HepG2 (cell line): ENCODE measurements around the gene ING5. TPM values are rescaled to one million over a fixed set of nuclear protein-coding genes. Genes with fewer than 3 reads are reported as not detected.

Experiments
- ESRRA ChIP-seq: sonication (generic); formaldehyde crosslinking; IDR thresholded peaks from 2 replicates; pipeline ENCODE4 v1.5.1; 2020; ENCODE audit warnings: mild to moderate bottlenecking, low read depth, missing genetic modification reagents
- JARID2 ChIP-seq: sonication (generic); formaldehyde crosslinking; IDR thresholded peaks from 2 replicates; pipeline ENCODE4 v1.8.1; 2023; ENCODE audit warnings: missing genetic modification reagents, inconsistent platforms; ENCODE audit not compliant: insufficient replicate concordance
- KLF9 ChIP-seq: IDR thresholded peaks from 2 replicates; pipeline ENCODE4 v1.6.1; 2016; ENCODE audit warnings: low read depth
- KMT2A ChIP-seq: sonication (generic); formaldehyde crosslinking; IDR thresholded peaks from 2 replicates; pipeline ENCODE4 v1.4.0; 2020; ENCODE audit warnings: missing genetic modification reagents
- MAFG ChIP-seq: sonication (generic); formaldehyde crosslinking; IDR thresholded peaks from 2 replicates; pipeline ENCODE4 v1.5.1; 2020; ENCODE audit warnings: mild to moderate bottlenecking, missing genetic modification reagents
- MZF1 ChIP-seq: sonication (generic); formaldehyde crosslinking; IDR thresholded peaks from 2 replicates; pipeline ENCODE4 v1.8.1; 2023; ENCODE audit warnings: mild to moderate bottlenecking, missing genetic modification reagents, borderline replicate concordance
- RXRA ChIP-seq: sonication (generic); formaldehyde crosslinking; IDR thresholded peaks from 2 replicates; pipeline ENCODE4 v1.5.1; 2020; ENCODE audit warnings: missing genetic modification reagents
- TOE1 ChIP-seq: sonication (generic); formaldehyde crosslinking; IDR thresholded peaks from 2 replicates; pipeline ENCODE4 v1.4.0; 2020; ENCODE audit warnings: mild to moderate bottlenecking, missing genetic modification reagents
- ZBTB40 ChIP-seq, 2 experiments: fragments of 450-650 bp in 1 of 2; sonication (generic) in 1 of 2; formaldehyde crosslinking in 1 of 2; IDR thresholded peaks; 2 replicates each; pipeline versions ENCODE4 v1.6.1 to v1.8.0; 2016 to 2022; ENCODE audit warnings: antibody characterized with exemption in 1 of 2, mild to moderate bottlenecking in 1 of 2, missing genetic modification reagents in 1 of 2
- ZNF20 ChIP-seq: sonication (generic); formaldehyde crosslinking; IDR thresholded peaks from 2 replicates; pipeline ENCODE4 v1.4.0; 2020; ENCODE audit warnings: mild to moderate bottlenecking, moderate library complexity, missing genetic modification reagents
- ZNF335 ChIP-seq: sonication (generic); formaldehyde crosslinking; IDR thresholded peaks from 2 replicates; pipeline ENCODE4 v1.4.0; 2020; ENCODE audit warnings: missing genetic modification reagents
- ZNF558 ChIP-seq: sonication (generic); formaldehyde crosslinking; IDR thresholded peaks from 2 replicates; pipeline ENCODE4 v1.9.0; 2022; ENCODE audit warnings: mild to moderate bottlenecking, missing genetic modification reagents, borderline replicate concordance
- polyA plus RNA-seq, 8 experiments: library from polyadenylated mRNA; depleted of rRNA in 3 of 8; stranded (reverse) in 7 of 8; unstranded in 1 of 8; fragments of >200 nt; fragmentation: Illumina TruSeq in 4 of 8; extraction: Trizol in 4 of 8; gene quantifications; 2 replicates each; pipeline versions ENCODE4 v1.2.1 to v1.2.3, GENCODE V29; 2011 to 2016; ENCODE audit warnings: low read depth in 4 of 8, missing spikeins in 1 of 8, mixed read lengths in 1 of 8; ENCODE audit not compliant: insufficient read depth in 1 of 8
- total RNA-seq, 5 experiments: library from RNA; depleted of rRNA; stranded (reverse); fragments of >200 nt; fragmentation: Illumina TruSeq; extraction: Trizol; gene quantifications; 2 replicates each; pipeline ENCODE4 v1.2.3, GENCODE V29; 2016; ENCODE audit warnings: low read depth in 1 of 5
- TF ChIP-seq, protein P1 (sequence below): sonication (generic); formaldehyde crosslinking; IDR thresholded peaks from 2 replicates; pipeline ENCODE4 v1.5.0; 2020; ENCODE audit warnings: mild to moderate bottlenecking, missing genetic modification reagents
- TF ChIP-seq, protein P2 (sequence below): sonication (generic); formaldehyde crosslinking; IDR thresholded peaks from 2 replicates; pipeline ENCODE4 v1.5.1; 2020; ENCODE audit warnings: missing genetic modification reagents, mild to moderate bottlenecking, borderline replicate concordance
- TF ChIP-seq, protein P3 (sequence below): sonication (generic); formaldehyde crosslinking; IDR thresholded peaks from 2 replicates; pipeline ENCODE4 v1.8.1; 2023; ENCODE audit warnings: mild to moderate bottlenecking, moderate library complexity, missing genetic modification reagents

The ING5 gene
- total and polyA plus RNA-seq, 2 of the 13 experiments (the other 11 are each of a cell fraction or from before 2014, with no cell fraction given), result 61.9 to 71.9 TPM

DNA sequence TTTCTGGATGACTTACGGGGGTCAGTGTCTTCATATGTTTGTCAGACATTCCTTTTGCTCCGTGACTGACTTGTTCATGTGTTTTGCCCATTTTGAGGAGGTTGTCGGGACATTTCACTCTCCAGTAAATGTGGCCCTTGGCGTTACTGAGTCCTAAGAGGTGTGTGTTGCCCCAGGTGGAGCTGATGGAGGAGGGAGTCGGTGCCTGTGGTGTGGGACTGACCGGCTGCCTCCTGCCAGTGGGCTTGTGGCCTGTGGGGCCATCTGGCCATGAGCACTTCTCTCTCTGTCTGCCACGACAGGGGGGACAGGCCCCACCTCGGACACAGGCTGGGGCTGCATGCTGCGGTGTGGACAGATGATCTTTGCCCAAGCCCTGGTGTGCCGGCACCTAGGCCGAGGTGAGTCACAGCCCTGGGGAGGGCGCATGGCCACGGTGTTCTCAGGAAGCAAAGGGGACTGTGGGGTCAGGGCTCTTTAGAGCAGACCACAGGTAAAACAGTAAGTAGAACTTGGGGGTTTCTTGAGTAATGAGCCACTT, 48.6 kb upstream of the ING5 start (continued):
- TF ChIP-seq ZBTB40 (IDR thresholded peaks at IDR 0.05), result no peak
- TF ChIP-seq ZBTB40 (CRISPR knock-in tag; IDR thresholded peaks at IDR 0.05), result peak; percentile 76
- no peak for TF ChIP-seq ZNF20
- TF ChIP-seq, protein P1, sequence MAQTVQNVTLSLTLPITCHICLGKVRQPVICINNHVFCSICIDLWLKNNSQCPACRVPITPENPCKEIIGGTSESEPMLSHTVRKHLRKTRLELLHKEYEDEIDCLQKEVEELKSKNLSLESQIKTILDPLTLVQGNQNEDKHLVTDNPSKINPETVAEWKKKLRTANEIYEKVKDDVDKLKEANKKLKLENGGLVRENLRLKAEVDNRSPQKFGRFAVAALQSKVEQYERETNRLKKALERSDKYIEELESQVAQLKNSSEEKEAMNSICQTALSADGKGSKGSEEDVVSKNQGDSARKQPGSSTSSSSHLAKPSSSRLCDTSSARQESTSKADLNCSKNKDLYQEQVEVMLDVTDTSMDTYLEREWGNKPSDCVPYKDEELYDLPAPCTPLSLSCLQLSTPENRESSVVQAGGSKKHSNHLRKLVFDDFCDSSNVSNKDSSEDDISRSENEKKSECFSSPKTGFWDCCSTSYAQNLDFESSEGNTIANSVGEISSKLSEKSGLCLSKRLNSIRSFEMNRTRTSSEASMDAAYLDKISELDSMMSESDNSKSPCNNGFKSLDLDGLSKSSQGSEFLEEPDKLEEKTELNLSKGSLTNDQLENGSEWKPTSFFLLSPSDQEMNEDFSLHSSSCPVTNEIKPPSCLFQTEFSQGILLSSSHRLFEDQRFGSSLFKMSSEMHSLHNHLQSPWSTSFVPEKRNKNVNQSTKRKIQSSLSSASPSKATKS (CRISPR knock-in tag), result no peak
- no peak for TF ChIP-seq KLF9
- peak; percentile 93 for TF ChIP-seq RXRA (CRISPR knock-in tag)
- no peak for TF ChIP-seq ZNF558 (CRISPR knock-in tag)
- 0 out of 2 replicates have a peak, but pooled peaks have one; percentile 80 for TF ChIP-seq ESRRA (CRISPR knock-in tag)
- no peak for TF ChIP-seq JARID2
- TF ChIP-seq, protein P2, sequence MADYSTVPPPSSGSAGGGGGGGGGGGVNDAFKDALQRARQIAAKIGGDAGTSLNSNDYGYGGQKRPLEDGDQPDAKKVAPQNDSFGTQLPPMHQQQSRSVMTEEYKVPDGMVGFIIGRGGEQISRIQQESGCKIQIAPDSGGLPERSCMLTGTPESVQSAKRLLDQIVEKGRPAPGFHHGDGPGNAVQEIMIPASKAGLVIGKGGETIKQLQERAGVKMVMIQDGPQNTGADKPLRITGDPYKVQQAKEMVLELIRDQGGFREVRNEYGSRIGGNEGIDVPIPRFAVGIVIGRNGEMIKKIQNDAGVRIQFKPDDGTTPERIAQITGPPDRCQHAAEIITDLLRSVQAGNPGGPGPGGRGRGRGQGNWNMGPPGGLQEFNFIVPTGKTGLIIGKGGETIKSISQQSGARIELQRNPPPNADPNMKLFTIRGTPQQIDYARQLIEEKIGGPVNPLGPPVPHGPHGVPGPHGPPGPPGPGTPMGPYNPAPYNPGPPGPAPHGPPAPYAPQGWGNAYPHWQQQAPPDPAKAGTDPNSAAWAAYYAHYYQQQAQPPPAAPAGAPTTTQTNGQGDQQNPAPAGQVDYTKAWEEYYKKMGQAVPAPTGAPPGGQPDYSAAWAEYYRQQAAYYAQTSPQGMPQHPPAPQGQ (CRISPR knock-in tag), result 0 out of 2 replicates have a peak, but pooled peaks have one; percentile 22
- no peak for TF ChIP-seq TOE1 (CRISPR knock-in tag)
- no peak for TF ChIP-seq MAFG (CRISPR knock-in tag)
- TF ChIP-seq MZF1, result no peak
- TF ChIP-seq, protein P3, sequence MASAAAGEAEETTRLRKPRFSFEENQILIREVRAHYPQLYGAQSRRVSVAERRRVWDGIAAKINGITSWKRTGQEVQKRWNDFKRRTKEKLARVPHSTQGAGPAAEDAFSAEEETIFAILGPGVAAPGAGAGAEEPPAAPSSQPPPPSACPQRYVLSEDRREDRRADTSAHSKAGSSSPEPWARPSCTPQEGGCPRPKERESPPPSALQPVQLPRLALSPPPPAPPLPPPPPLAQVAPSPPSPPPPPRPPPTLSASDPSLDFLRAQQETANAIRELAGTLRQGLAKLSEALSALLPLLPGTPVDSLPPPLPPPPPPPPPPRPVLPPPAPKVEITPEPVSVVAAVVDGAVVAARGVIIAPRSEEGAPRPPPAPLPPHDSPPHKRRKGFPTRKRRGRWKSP (CRISPR knock-in tag), result no peak; the same call in 1 of the 2 replicates
- TF ChIP-seq KMT2A, result peak; percentile 84
- no peak for TF ChIP-seq ZNF335 (CRISPR knock-in tag)
